RWPE2 (cell line): Measurements from ENCODE around the gene KCND2.

Experiments
- ATAC-seq: fragments of 200-7000 bp; cut with Tn5 transposase; 3 replicates; pipeline ENCODE4 v1.9.1; 2021; ENCODE audit warnings: low read depth
- DNase-seq: peaks from one replicate; pipeline ENCODE4 v3.0.0-alpha.2; 2020; ENCODE audit warnings: low spot score
- H3K27ac ChIP-seq: fragments of 450-650 bp; 2 replicates; pipeline ENCODE4 v1.5.1; 2017; ENCODE audit warnings: mild to moderate bottlenecking; ENCODE audit not compliant: poor library complexity, severe bottlenecking
- H3K27me3 ChIP-seq: fragments of 250-450 bp; sonication (Bioruptor Pico); 2 replicates; pipeline ENCODE4 v1.5.1; 2021; ENCODE audit warnings: mild to moderate bottlenecking, moderate library complexity; ENCODE audit not compliant: insufficient read depth, poor library complexity, severe bottlenecking
- H3K36me3 ChIP-seq: fragments of 250-450 bp; sonication (Bioruptor Pico); 2 replicates; pipeline ENCODE4 v1.5.1; 2020; ENCODE audit warnings: low read depth, mild to moderate bottlenecking, moderate library complexity
- H3K4me1 ChIP-seq: fragments of 250-450 bp; sonication (Bioruptor Pico); 2 replicates; pipeline ENCODE4 v1.5.1; 2021; ENCODE audit warnings: mild to moderate bottlenecking, moderate library complexity; ENCODE audit not compliant: insufficient read depth, poor library complexity, severe bottlenecking
- H3K4me3 ChIP-seq: fragments of 250-450 bp; sonication (Bioruptor Pico); 2 replicates; pipeline ENCODE4 v1.5.1; 2021; ENCODE audit warnings: mild to moderate bottlenecking, moderate library complexity; ENCODE audit not compliant: severe bottlenecking
- H3K9me3 ChIP-seq: fragments of 250-450 bp; sonication (Bioruptor Pico); 2 replicates; pipeline ENCODE4 v1.5.1; 2021; ENCODE audit warnings: mild to moderate bottlenecking, moderate library complexity; ENCODE audit not compliant: severe bottlenecking
- TF ChIP-seq, protein P1 (sequence below): fragments of 450-650 bp; IDR thresholded peaks from one replicate; pipeline ENCODE4 v1.5.1; 2017; ENCODE audit warnings: mild to moderate bottlenecking, moderate library complexity; ENCODE audit not compliant: poor library complexity, severe bottlenecking

KCND2 gene

GRCh38 chr7:120521761-120522737 lies 249.1 kb downstream of the KCND2 start:
- TF ChIP-seq, protein P1, sequence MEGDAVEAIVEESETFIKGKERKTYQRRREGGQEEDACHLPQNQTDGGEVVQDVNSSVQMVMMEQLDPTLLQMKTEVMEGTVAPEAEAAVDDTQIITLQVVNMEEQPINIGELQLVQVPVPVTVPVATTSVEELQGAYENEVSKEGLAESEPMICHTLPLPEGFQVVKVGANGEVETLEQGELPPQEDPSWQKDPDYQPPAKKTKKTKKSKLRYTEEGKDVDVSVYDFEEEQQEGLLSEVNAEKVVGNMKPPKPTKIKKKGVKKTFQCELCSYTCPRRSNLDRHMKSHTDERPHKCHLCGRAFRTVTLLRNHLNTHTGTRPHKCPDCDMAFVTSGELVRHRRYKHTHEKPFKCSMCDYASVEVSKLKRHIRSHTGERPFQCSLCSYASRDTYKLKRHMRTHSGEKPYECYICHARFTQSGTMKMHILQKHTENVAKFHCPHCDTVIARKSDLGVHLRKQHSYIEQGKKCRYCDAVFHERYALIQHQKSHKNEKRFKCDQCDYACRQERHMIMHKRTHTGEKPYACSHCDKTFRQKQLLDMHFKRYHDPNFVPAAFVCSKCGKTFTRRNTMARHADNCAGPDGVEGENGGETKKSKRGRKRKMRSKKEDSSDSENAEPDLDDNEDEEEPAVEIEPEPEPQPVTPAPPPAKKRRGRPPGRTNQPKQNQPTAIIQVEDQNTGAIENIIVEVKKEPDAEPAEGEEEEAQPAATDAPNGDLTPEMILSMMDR = no peak
- Histone ChIP-seq H3K27ac (no peak overlapping the region), H3K4me1 (no peaks in the 10 kb centered on the region), H3K36me3 (no peaks in the 10 kb centered on the region), H3K4me3 (no peak overlapping the region), H3K27me3 (no peaks in the 10 kb centered on the region), H3K9me3 (no peaks in the 10 kb centered on the region)
- ATAC-seq (peak; percentile 61; the same call in 2 of the 3 replicates), DNase-seq (no peak)

DNA sequence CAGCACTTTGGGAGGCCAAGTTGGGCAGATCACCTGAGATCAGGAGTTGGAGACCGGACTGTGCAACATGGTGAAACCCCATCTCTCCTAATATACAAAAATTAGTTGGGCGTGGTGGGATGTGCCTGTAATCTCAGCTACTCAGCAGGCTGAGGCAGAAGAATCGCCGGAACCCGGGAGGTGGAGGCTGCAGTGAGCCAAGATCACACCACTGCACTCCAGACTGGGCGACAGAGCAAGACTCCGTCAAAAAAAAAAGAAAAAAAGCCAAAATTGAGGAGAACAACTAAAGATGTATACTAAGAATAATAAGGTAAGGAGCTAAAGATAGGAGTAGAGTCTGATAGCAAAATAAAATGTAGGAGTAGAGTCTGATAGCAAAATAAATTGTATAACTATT lies 251.0 kb downstream of the KCND2 start:
- no peak overlapping the region for H3K27ac ChIP-seq
- DNase-seq = no peak
- no peak overlapping the region for H3K4me3 ChIP-seq

GRCh38 chr7:120526902-120527509 lies 254.0 kb downstream of the KCND2 start:
- Histone ChIP-seq H3K4me1 (no peaks in the 10 kb centered on the region), H3K36me3 (no peaks in the 10 kb centered on the region), H3K9me3 (no peaks in the 10 kb centered on the region), H3K27ac (no peak overlapping the region), H3K4me3 (no peak overlapping the region), H3K27me3 (no peaks in the 10 kb centered on the region)
- no peak for ATAC-seq
- TF ChIP-seq, protein P1 = no peak
- DNase-seq = no peak

More for the DNA sequence above, 251.0 kb downstream of the KCND2 start:
- no peak for ATAC-seq
- Histone ChIP-seq H3K27me3 (no peaks in the 10 kb centered on the region), H3K4me1 (no peaks in the 10 kb centered on the region), H3K36me3 (no peaks in the 10 kb centered on the region), H3K9me3 (no peaks in the 10 kb centered on the region)
- TF ChIP-seq, protein P1 = no peak

DNA sequence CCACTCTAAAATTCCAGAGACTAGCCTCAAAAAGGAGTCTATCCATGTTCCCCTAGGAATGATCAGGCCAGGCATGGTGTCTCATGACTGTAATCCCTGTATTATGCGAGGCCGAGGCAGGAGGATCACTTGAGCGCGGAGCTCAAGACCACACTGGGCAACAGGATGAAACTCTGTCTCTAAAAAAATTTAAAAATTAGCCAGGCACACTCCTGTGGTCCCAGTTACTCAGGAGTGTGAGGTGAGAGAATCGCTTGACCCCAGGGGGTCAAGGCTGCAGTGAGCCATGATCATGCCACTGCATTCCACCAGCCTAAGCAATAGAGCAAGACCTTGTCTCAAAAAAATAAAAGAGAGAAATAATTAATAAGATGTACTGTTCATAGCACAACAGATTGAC lies 256.8 kb downstream of the KCND2 start:
- Histone ChIP-seq H3K27me3 (no peaks in the 10 kb centered on the region), H3K9me3 (no peaks in the 10 kb centered on the region), H3K4me3 (no peak overlapping the region), H3K4me1 (no peaks in the 10 kb centered on the region), H3K36me3 (no peaks in the 10 kb centered on the region), H3K27ac (no peak overlapping the region)
- DNase-seq (no peak), ATAC-seq (no peak)
- TF ChIP-seq, protein P1 = no peak
